Ovary (tissue), 3 donors: ENCODE measurements around the gene MCM7.

ENCODE experiments used
- CTCF ChIP-seq, 3 donors: fragments of 450-650 bp in 2 of 3; fragments of 200-600 bp in 1 of 3; IDR thresholded peaks; one replicate each; pipeline versions ENCODE4 v1.5.1 to v1.8.0; 2016 to 2022; ENCODE audit warnings: antibody characterized with exemption in 3 of 3, mild to moderate bottlenecking in 1 of 3
- EP300 ChIP-seq: sonication (generic); formaldehyde crosslinking; IDR thresholded peaks from one replicate; pipeline ENCODE4 v1.6.1; 2017; ENCODE audit warnings: antibody characterized with exemption
- donor health status: DM: no; HTN: no; CAD: no.

GRCh38 chr7:100074841-100075240, 26.4 kb downstream of the MCM7 start:
- no peak for TF ChIP-seq CTCF (IDR thresholded peaks at IDR 0.05)
- TF ChIP-seq EP300, result no peak
